ENCODE results near the gene PRR5L. TPM values are rescaled to one million over a fixed set of nuclear protein-coding genes. Genes with fewer than 3 reads are reported as not detected.

Gene PRR5L
- total and polyA plus RNA-seq, 12 donors = 1.7 to 10.2 (median 7.3) TPM

DNA sequence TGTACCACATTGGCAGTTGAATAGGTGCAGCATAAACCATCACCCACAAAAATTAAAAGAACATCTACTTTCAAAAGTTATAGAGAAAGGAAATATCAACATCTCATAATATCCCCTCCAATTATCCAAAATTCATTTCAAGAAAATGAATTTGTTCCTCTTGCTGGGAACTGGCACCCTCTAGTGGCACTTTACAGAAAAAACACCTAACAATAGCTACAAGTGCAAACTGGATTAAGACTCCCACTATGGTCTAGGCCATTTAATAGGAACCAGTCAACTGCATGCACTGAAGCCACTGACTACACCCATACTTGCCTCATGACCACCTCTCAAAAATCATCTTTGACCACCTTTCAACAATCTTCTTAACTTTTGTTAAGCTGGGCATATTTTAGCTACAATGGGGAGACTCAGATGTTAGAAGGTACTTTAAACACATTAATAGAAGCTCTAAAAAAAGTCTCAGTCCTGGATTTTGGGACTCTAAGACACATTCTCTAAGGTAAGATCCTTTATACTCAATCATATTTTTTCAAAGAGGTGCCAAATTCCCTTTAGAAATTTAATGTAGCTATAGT, 196.7 kb downstream of the PRR5L start:
- H3K4me1 ChIP-seq (replicated peaks in 1 of 2) = no peaks in the 10 kb centered on the region
- intact Hi-C loops (cut with DNase I) = no loop called here
- H3K4me3 ChIP-seq = no peak overlapping the region
- TF ChIP-seq POLR2A (IDR thresholded peaks at IDR 0.05) = no peak
- TF ChIP-seq, protein P1, sequence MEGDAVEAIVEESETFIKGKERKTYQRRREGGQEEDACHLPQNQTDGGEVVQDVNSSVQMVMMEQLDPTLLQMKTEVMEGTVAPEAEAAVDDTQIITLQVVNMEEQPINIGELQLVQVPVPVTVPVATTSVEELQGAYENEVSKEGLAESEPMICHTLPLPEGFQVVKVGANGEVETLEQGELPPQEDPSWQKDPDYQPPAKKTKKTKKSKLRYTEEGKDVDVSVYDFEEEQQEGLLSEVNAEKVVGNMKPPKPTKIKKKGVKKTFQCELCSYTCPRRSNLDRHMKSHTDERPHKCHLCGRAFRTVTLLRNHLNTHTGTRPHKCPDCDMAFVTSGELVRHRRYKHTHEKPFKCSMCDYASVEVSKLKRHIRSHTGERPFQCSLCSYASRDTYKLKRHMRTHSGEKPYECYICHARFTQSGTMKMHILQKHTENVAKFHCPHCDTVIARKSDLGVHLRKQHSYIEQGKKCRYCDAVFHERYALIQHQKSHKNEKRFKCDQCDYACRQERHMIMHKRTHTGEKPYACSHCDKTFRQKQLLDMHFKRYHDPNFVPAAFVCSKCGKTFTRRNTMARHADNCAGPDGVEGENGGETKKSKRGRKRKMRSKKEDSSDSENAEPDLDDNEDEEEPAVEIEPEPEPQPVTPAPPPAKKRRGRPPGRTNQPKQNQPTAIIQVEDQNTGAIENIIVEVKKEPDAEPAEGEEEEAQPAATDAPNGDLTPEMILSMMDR (IDR thresholded peaks at IDR 0.05) = peak; percentile 57 to 85 (median 66)
- H3K36me3 ChIP-seq (replicated peaks in 1 of 2) = peaks cover 0 to 73% of the 10 kb centered on the region in 2 donors
- no peak overlapping the region for H3K27ac ChIP-seq
- H3K27me3 ChIP-seq = no peaks in the 10 kb centered on the region
- peak in 1 of 7 donors; percentile 27 for DNase-seq
- no peaks in the 10 kb centered on the region for H3K9me3 ChIP-seq (replicated peaks in 1 of 3)

DNA sequence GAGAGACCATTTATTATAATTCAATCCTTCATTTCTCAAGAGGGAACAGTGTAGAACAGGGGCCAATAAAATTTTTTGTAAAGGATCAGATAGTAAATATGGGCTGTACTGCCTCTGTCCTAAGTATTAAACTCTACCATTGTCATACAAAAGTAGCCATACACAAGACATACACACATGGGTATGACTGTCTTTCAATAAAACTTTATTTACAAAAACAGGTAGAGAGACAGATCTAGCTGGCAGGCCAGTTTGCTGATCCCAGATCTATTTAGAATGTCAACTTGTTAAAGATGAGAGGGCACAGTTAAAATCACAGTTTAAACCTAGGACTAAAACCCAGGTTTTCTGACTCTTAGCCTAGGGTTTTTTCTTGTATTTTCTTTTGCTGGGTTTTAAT, 197.2 kb downstream of the PRR5L start:
- no peaks in the 10 kb centered on the region for H3K4me1 ChIP-seq (replicated peaks in 1 of 2)
- DNase-seq = no peak
- no peak for TF ChIP-seq POLR2A (IDR thresholded peaks at IDR 0.05)
- TF ChIP-seq, protein P1 (IDR thresholded peaks at IDR 0.05) = no peak
- no peak overlapping the region for H3K4me3 ChIP-seq
- H3K27me3 ChIP-seq = no peaks in the 10 kb centered on the region
- H3K36me3 ChIP-seq (replicated peaks in 1 of 2) = peaks cover 0 to 78% of the 10 kb centered on the region in 2 donors
- intact Hi-C loops (cut with DNase I) = no loop called here
- H3K27ac ChIP-seq = no peak overlapping the region
- H3K9me3 ChIP-seq (replicated peaks in 1 of 3) = no peaks in the 10 kb centered on the region

DNA sequence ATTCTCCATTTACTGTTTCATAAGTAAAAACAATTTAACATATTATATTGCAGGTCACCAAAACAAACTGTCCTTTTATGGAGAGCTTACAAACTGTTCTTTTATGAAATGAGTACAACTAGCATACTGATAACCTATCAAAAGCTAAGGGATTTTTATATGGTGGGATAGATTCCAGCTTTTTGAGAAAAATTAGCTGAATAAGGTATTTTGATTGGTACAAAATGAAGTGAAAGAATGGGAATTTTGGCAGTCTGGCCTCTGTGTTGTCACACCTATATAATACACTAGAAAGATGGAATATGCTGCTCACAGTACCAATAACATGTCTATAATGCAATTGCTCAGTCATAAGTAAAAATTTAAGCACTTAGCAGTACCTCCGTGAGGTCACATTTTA, 202.6 kb downstream of the PRR5L start:
- WGBS, 4 donors = 87 to 94% (median 88%) methylated on average over 1 of the region's 1 CpG
- Histone ChIP-seq H3K36me3 (replicated peaks in 1 of 2) (peaks cover 0 to 53% of the 10 kb centered on the region in 2 donors), H3K4me1 (replicated peaks in 1 of 2) (peaks cover 19 to 38% of the 10 kb centered on the region in 2 donors), H3K9me3 (replicated peaks in 1 of 3) (no peaks in the 10 kb centered on the region), H3K27me3 (no peaks in the 10 kb centered on the region), H3K4me3 (no peak overlapping the region), H3K27ac (no peak overlapping the region)
- intact Hi-C loops (cut with DNase I) = no loop called here
- no peak for DNase-seq
- TF ChIP-seq, protein P1 (IDR thresholded peaks at IDR 0.05) = no peak
- no peak for TF ChIP-seq POLR2A (IDR thresholded peaks at IDR 0.05)

DNA sequence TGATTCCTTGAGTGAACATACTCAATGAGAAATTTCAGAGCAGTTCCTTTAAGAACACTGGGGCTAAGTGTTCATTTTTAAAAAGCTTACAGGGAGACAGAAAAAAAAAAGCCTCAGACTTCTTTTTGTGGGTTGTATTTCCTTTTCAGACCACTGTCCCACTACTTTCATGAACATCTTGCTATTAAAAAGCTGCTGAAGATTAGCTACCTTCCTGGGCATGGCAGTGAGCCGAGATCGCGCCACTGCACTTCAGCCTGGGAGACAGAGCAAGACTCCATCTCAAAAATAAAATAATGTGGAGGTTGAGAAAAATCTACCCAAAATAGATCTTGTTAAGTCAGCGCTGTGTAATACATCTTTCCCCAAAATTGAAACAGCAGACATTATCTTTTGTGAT, 203.2 kb downstream of the PRR5L start:
- intact Hi-C loops (cut with DNase I) = no loop called here
- no peak overlapping the region for H3K27ac ChIP-seq
- 90 to 91% (median 90%) methylated on average over 4 of the region's 4 CpGs for WGBS, 4 donors
- TF ChIP-seq POLR2A (IDR thresholded peaks at IDR 0.05) = no peak
- TF ChIP-seq, protein P1 (IDR thresholded peaks at IDR 0.05) = no peak
- H3K9me3 ChIP-seq (replicated peaks in 1 of 3) = no peaks in the 10 kb centered on the region
- H3K36me3 ChIP-seq (replicated peaks in 1 of 2) = peaks cover 0 to 50% of the 10 kb centered on the region in 2 donors
- no peak overlapping the region for H3K4me3 ChIP-seq
- no peak for DNase-seq
- no peaks in the 10 kb centered on the region for H3K27me3 ChIP-seq
- peaks cover 19 to 38% of the 10 kb centered on the region in 2 donors for H3K4me1 ChIP-seq (replicated peaks in 1 of 2)
